Measurements from ENCODE around the gene MUC4.
"Not testable (repeated sequence)": the region's sequence is repeated elsewhere in the genome, so short reads cannot be mapped to it uniquely, and the experiment has no call there.

MUC4 gene

GRCh38 chr3:195806211-195806915, 5.4 kb downstream of the MUC4 start:
- Histone ChIP-seq H3K27ac (ENCODE audit: low read depth, low read length) (no peak overlapping the region), H4K5ac (ENCODE audit: low read length) (no peak overlapping the region), H3K36me3 (ENCODE audit: control insufficient read depth, insufficient read depth, low read length) (no peaks in the 10 kb centered on the region), H3K18ac (ENCODE audit: low read length) (no peak overlapping the region), H3K4ac (ENCODE audit: low read depth, low read length) (no peak overlapping the region), H3K4me3 (ENCODE audit: low read length) (no peak overlapping the region), H2BK5ac (ENCODE audit: low read length) (no peak overlapping the region), H3K56ac (ENCODE audit: low read length) (peak overlapping the region; percentile 40), H2BK15ac (replicated peaks; ENCODE audit: low read depth) (no peak overlapping the region), H3K27me3 (ENCODE audit: insufficient read depth, low read length, poor library complexity) (no peaks in the 10 kb centered on the region), H3K79me2 (ENCODE audit: control insufficient read depth, insufficient read depth, low read length) (no peaks in the 10 kb centered on the region), H2AK5ac (ENCODE audit: low read length) (no peak overlapping the region), H3K4me1 (ENCODE audit: control insufficient read depth, low read depth, low read length) (peaks cover 3% of the 10 kb centered on the region), H2BK120ac (ENCODE audit: low read depth, low read length) (no peak overlapping the region), H3K9ac (ENCODE audit: low read length) (no peak overlapping the region), H4K8ac (ENCODE audit: low read depth, low read length) (no peak overlapping the region), H3K79me1 (ENCODE audit: low read length) (no peaks in the 10 kb centered on the region), H3K4me2 (ENCODE audit: low read length) (no peak overlapping the region), H3K23ac (ENCODE audit: low read length) (no peak overlapping the region)
- WGBS (ENCODE audit: extremely low coverage, insufficient coverage, low lambda C conversion rate), result no CpG with 5 or more reads among the region's 11 CpGs
- peak; percentile 85 for DNase-seq

DNA sequence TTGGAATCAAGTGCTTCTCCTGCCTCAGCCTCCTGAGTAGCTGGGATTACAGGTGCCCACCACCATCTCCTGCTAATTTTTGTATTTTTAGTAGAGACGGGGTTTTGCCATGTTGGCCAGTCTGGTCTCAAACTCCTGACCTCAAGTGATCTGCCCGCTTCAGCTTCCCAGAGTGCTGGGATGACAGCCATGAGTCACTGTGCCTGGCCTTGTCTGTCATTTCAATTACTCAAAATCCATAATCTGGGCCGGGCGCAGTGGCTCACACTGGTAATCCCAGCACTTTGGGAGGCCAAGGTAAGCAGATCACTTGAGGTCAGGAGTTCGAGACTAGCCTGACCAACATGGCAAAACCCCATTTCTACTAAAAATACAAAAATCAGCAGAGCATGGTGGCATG, 6.1 kb downstream of the MUC4 start:
- H3K4me1 ChIP-seq (ENCODE audit: control insufficient read depth, low read depth, low read length); DNase-seq: not testable (repeated sequence)
- WGBS (ENCODE audit: extremely low coverage, insufficient coverage, low lambda C conversion rate), result no CpG with 5 or more reads among the region's 5 CpGs

GRCh38 chr3:195805181-195805580, 6.5 kb downstream of the MUC4 start:
- DNase-seq, result no peak
- H3K18ac ChIP-seq (ENCODE audit: low read length), result no peak overlapping the region
- H3K9ac ChIP-seq (ENCODE audit: low read length), result no peak overlapping the region
- no peak overlapping the region for H3K4ac ChIP-seq (ENCODE audit: low read depth, low read length)
- H2BK5ac ChIP-seq (ENCODE audit: low read length), result no peak overlapping the region
- H3K56ac ChIP-seq (ENCODE audit: low read length), result peak overlapping the region; percentile 11
- no peaks in the 10 kb centered on the region for H3K36me3 ChIP-seq (ENCODE audit: control insufficient read depth, insufficient read depth, low read length)
- no peak overlapping the region for H4K8ac ChIP-seq (ENCODE audit: low read depth, low read length)
- no CpG with 5 or more reads among the region's 14 CpGs for WGBS (ENCODE audit: extremely low coverage, insufficient coverage, low lambda C conversion rate)
- H3K27ac ChIP-seq (ENCODE audit: low read depth, low read length), result no peak overlapping the region
- no peak overlapping the region for H4K5ac ChIP-seq (ENCODE audit: low read length)
- no peak overlapping the region for H3K23ac ChIP-seq (ENCODE audit: low read length)
- H3K27me3 ChIP-seq (ENCODE audit: insufficient read depth, low read length, poor library complexity), result no peaks in the 10 kb centered on the region
- H3K4me2 ChIP-seq (ENCODE audit: low read length), result no peak overlapping the region
- H2BK15ac ChIP-seq (replicated peaks; ENCODE audit: low read depth), result no peak overlapping the region
- peak overlapping the region; percentile 44 for H2AK5ac ChIP-seq (ENCODE audit: low read length)
- H3K4me3 ChIP-seq (ENCODE audit: low read length), result no peak overlapping the region
- no peak overlapping the region for H2BK120ac ChIP-seq (ENCODE audit: low read depth, low read length)
- H3K79me1 ChIP-seq (ENCODE audit: low read length), result no peaks in the 10 kb centered on the region
- peaks cover 3% of the 10 kb centered on the region for H3K4me1 ChIP-seq (ENCODE audit: control insufficient read depth, low read depth, low read length)
- no peaks in the 10 kb centered on the region for H3K79me2 ChIP-seq (ENCODE audit: control insufficient read depth, insufficient read depth, low read length)

More for the DNA sequence above, 6.1 kb downstream of the MUC4 start:
- not testable (repeated sequence) for H2BK5ac ChIP-seq (ENCODE audit: low read length); H3K79me2 ChIP-seq (ENCODE audit: control insufficient read depth, insufficient read depth, low read length); H3K36me3 ChIP-seq (ENCODE audit: control insufficient read depth, insufficient read depth, low read length); H3K4me3 ChIP-seq (ENCODE audit: low read length); H3K18ac ChIP-seq (ENCODE audit: low read length); H2AK5ac ChIP-seq (ENCODE audit: low read length); H3K23ac ChIP-seq (ENCODE audit: low read length); H2BK120ac ChIP-seq (ENCODE audit: low read depth, low read length); H2BK15ac ChIP-seq (replicated peaks; ENCODE audit: low read depth); H3K27me3 ChIP-seq (ENCODE audit: insufficient read depth, low read length, poor library complexity); H3K9ac ChIP-seq (ENCODE audit: low read length); H3K79me1 ChIP-seq (ENCODE audit: low read length); H3K4ac ChIP-seq (ENCODE audit: low read depth, low read length); H3K27ac ChIP-seq (ENCODE audit: low read depth, low read length); H3K4me2 ChIP-seq (ENCODE audit: low read length); H4K5ac ChIP-seq (ENCODE audit: low read length); H4K8ac ChIP-seq (ENCODE audit: low read depth, low read length)
- peak overlapping the region; percentile 11 for H3K56ac ChIP-seq (ENCODE audit: low read length)

- H3K27me3 ChIP-seq (ENCODE audit: insufficient read depth, low read length, poor library complexity), result no peaks in the 10 kb centered on the region
- H3K4me3 ChIP-seq (ENCODE audit: low read length), result no peak overlapping the region
- H3K18ac ChIP-seq (ENCODE audit: low read length), result no peak overlapping the region
- H3K4ac ChIP-seq (ENCODE audit: low read depth, low read length), result no peak overlapping the region
- H3K9ac ChIP-seq (ENCODE audit: low read length), result no peak overlapping the region
- H3K27ac ChIP-seq (ENCODE audit: low read depth, low read length), result no peak overlapping the region
- H2BK120ac ChIP-seq (ENCODE audit: low read depth, low read length), result no peak overlapping the region
- no peak overlapping the region for H2BK5ac ChIP-seq (ENCODE audit: low read length)
- no peaks in the 10 kb centered on the region for H3K36me3 ChIP-seq (ENCODE audit: control insufficient read depth, insufficient read depth, low read length)
- no peak overlapping the region for H4K8ac ChIP-seq (ENCODE audit: low read depth, low read length)
- no peak overlapping the region for H3K56ac ChIP-seq (ENCODE audit: low read length)
- H2AK5ac ChIP-seq (ENCODE audit: low read length), result no peak overlapping the region
- H4K5ac ChIP-seq (ENCODE audit: low read length), result no peak overlapping the region
- H3K79me1 ChIP-seq (ENCODE audit: low read length), result no peaks in the 10 kb centered on the region
- DNase-seq, result no peak
- no peak overlapping the region for H2BK15ac ChIP-seq (replicated peaks; ENCODE audit: low read depth)
- peaks cover 3% of the 10 kb centered on the region for H3K4me1 ChIP-seq (ENCODE audit: control insufficient read depth, low read depth, low read length)
- no CpG with 5 or more reads among the region's 20 CpGs for WGBS (ENCODE audit: extremely low coverage, insufficient coverage, low lambda C conversion rate)
- H3K79me2 ChIP-seq (ENCODE audit: control insufficient read depth, insufficient read depth, low read length), result no peaks in the 10 kb centered on the region
- no peak overlapping the region for H3K23ac ChIP-seq (ENCODE audit: low read length)
- H3K4me2 ChIP-seq (ENCODE audit: low read length), result no peak overlapping the region
Observed at GRCh38 chr3:195803289-195803908, 8.3 kb downstream of the MUC4 start.

DNA sequence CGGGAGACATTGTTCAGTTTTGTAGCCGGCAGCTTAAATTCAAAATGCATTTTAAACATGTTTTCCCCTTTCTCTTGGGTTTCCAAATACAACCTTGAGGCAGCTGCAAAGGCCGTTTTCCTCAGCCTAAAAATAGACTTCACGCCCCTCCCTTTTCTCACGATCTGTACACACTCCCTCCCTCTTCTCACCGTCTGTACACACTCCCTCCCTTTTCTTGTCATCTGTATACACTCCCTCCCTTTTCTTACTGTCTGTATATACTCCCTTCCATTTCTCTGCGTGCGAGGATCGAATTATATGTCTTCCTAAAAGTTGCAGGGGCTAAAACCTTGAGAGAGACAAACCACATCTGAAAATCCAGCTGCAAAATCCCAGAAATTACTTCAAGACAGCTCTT, 8.9 kb downstream of the MUC4 start:
- no peak overlapping the region for H3K27ac ChIP-seq (ENCODE audit: low read depth, low read length)
- no peaks in the 10 kb centered on the region for H3K79me1 ChIP-seq (ENCODE audit: low read length)
- no peak overlapping the region for H3K4me2 ChIP-seq (ENCODE audit: low read length)
- no peak overlapping the region for H4K5ac ChIP-seq (ENCODE audit: low read length)
- no peak overlapping the region for H3K9ac ChIP-seq (ENCODE audit: low read length)
- no CpG with 5 or more reads among the region's 9 CpGs for WGBS (ENCODE audit: extremely low coverage, insufficient coverage, low lambda C conversion rate)
- no peak overlapping the region for H2BK120ac ChIP-seq (ENCODE audit: low read depth, low read length)
- H3K23ac ChIP-seq (ENCODE audit: low read length), result no peak overlapping the region
- H3K27me3 ChIP-seq (ENCODE audit: insufficient read depth, low read length, poor library complexity), result no peaks in the 10 kb centered on the region
- no peaks in the 10 kb centered on the region for H3K79me2 ChIP-seq (ENCODE audit: control insufficient read depth, insufficient read depth, low read length)
- H3K4ac ChIP-seq (ENCODE audit: low read depth, low read length), result no peak overlapping the region
- DNase-seq, result no peak
- no peak overlapping the region for H3K56ac ChIP-seq (ENCODE audit: low read length)
- H3K18ac ChIP-seq (ENCODE audit: low read length), result no peak overlapping the region
- H2BK5ac ChIP-seq (ENCODE audit: low read length), result no peak overlapping the region
- H3K4me3 ChIP-seq (ENCODE audit: low read length), result no peak overlapping the region
- no peak overlapping the region for H2AK5ac ChIP-seq (ENCODE audit: low read length)
- peaks cover 3% of the 10 kb centered on the region for H3K4me1 ChIP-seq (ENCODE audit: control insufficient read depth, low read depth, low read length)
- no peaks in the 10 kb centered on the region for H3K36me3 ChIP-seq (ENCODE audit: control insufficient read depth, insufficient read depth, low read length)
- H4K8ac ChIP-seq (ENCODE audit: low read depth, low read length), result no peak overlapping the region
- no peak overlapping the region for H2BK15ac ChIP-seq (replicated peaks; ENCODE audit: low read depth)
